Adrenal gland (tissue), 5 donors: ENCODE measurements around the gene KCNC2.

ENCODE experiments used
- POLR2A ChIP-seq, 2 donors: fragments of 450-650 bp; IDR thresholded peaks; one replicate each; pipeline ENCODE4 v1.6.1; 2017; ENCODE audit warnings: antibody characterized with exemption in 2 of 2, mild to moderate bottlenecking in 2 of 2, moderate library complexity in 1 of 2
- TF ChIP-seq, protein P1 (sequence below), 6 experiments: fragments of 450-650 bp in 4 of 6; fragments of 200-600 bp in 2 of 6; sonication (generic) in 1 of 6; IDR thresholded peaks; 1 replicate in 5 of 6; 2 replicates in 1 of 6; pipeline versions ENCODE4 v1.5.1 to v1.8.0; 2016 to 2021; ENCODE audit warnings: antibody characterized with exemption in 6 of 6, mild to moderate bottlenecking in 2 of 6, moderate library complexity in 1 of 6
- donor health status: DM: no; HTN: no; CAD: no.

- no peak for TF ChIP-seq POLR2A (IDR thresholded peaks at IDR 0.05)
- TF ChIP-seq, protein P1, sequence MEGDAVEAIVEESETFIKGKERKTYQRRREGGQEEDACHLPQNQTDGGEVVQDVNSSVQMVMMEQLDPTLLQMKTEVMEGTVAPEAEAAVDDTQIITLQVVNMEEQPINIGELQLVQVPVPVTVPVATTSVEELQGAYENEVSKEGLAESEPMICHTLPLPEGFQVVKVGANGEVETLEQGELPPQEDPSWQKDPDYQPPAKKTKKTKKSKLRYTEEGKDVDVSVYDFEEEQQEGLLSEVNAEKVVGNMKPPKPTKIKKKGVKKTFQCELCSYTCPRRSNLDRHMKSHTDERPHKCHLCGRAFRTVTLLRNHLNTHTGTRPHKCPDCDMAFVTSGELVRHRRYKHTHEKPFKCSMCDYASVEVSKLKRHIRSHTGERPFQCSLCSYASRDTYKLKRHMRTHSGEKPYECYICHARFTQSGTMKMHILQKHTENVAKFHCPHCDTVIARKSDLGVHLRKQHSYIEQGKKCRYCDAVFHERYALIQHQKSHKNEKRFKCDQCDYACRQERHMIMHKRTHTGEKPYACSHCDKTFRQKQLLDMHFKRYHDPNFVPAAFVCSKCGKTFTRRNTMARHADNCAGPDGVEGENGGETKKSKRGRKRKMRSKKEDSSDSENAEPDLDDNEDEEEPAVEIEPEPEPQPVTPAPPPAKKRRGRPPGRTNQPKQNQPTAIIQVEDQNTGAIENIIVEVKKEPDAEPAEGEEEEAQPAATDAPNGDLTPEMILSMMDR (IDR thresholded peaks at IDR 0.05), result no peak
These were observed 30.3 kb upstream of the KCNC2 start for GRCh38 chr12:75239987-75240386.
